ENCODE results near the gene VRK2.
"Not testable (repeated sequence)": the region's sequence is repeated elsewhere in the genome, so short reads cannot be mapped to it uniquely, and the experiment has no call there.

GRCh38 chr2:58092772-58093171, 46.2 kb downstream of the VRK2 start:
- TF ChIP-seq EZH2 (IDR thresholded peaks at IDR 0.05; ENCODE audit: low read depth, unreplicated experiment); ZNF331 (CRISPR knock-in tag; IDR thresholded peaks at IDR 0.05; ENCODE audit: low read depth); CTCF (conservative IDR thresholded peaks at IDR 0.05; ENCODE audit: low read depth in 2 of 2); POLR2AphosphoS5 (IDR thresholded peaks at IDR 0.05; ENCODE audit: low read depth); CREB1 (CRISPR knock-in tag; IDR thresholded peaks at IDR 0.05; ENCODE audit: low read depth); EZH2phosphoT487 (IDR thresholded peaks at IDR 0.05; ENCODE audit: unreplicated experiment); REST (IDR thresholded peaks at IDR 0.05; ENCODE audit: unreplicated experiment); JUNB (IDR thresholded peaks at IDR 0.05; ENCODE audit: unreplicated experiment); ETS1 (IDR thresholded peaks at IDR 0.05); ZNF114 (CRISPR knock-in tag; IDR thresholded peaks at IDR 0.05); STAT1 (IDR thresholded peaks at IDR 0.05; ENCODE audit: unreplicated experiment); NANOG (IDR thresholded peaks at IDR 0.05; ENCODE audit: borderline replicate concordance); ZNF462 (CRISPR knock-in tag; IDR thresholded peaks at IDR 0.05): not testable (repeated sequence)

All from GM23338 (cell line).